Left lobe of liver (tissue), 2 donors: ENCODE results near the gene C1QTNF8. TPM values are rescaled to one million over a fixed set of nuclear protein-coding genes. Genes with fewer than 3 reads are reported as not detected.

ENCODE experiments used
- ATAC-seq: fragments of 200-7000 bp; cut with Tn5 transposase; one replicate; pipeline ENCODE4 v1.9.1; 2020; ENCODE audit warnings: mild to moderate bottlenecking, moderate library complexity
- DNase-seq: peaks from one replicate; pipeline ENCODE4 v3.0.0-alpha.2; 2020; ENCODE audit warnings: low spot score
- total RNA-seq: library from RNA; stranded (reverse); gene quantifications from one replicate; pipeline ENCODE4 v1.2.1, GENCODE V29; 2021
- donor health status: DM: no; HTN: no; CAD: no; lungs with moderate emphysema.
- donor health status: DM: no; HTN: yes; CAD: no.

Gene C1QTNF8
- not detected for total RNA-seq

- DNase-seq (no peak), ATAC-seq (peak; percentile 5)
Measured at GRCh38 chr16:1096169-1097082, at the start of gene C1QTNF8. C1QTNF8 (minus strand) TSS chr16:1096244; CDS start chr16:1094922, 1,322 bp downstream.

GRCh38 chr16:1145383-1146100, 49.5 kb upstream of the C1QTNF8 start:
- DNase-seq = no peak
- no peak for ATAC-seq

DNA sequence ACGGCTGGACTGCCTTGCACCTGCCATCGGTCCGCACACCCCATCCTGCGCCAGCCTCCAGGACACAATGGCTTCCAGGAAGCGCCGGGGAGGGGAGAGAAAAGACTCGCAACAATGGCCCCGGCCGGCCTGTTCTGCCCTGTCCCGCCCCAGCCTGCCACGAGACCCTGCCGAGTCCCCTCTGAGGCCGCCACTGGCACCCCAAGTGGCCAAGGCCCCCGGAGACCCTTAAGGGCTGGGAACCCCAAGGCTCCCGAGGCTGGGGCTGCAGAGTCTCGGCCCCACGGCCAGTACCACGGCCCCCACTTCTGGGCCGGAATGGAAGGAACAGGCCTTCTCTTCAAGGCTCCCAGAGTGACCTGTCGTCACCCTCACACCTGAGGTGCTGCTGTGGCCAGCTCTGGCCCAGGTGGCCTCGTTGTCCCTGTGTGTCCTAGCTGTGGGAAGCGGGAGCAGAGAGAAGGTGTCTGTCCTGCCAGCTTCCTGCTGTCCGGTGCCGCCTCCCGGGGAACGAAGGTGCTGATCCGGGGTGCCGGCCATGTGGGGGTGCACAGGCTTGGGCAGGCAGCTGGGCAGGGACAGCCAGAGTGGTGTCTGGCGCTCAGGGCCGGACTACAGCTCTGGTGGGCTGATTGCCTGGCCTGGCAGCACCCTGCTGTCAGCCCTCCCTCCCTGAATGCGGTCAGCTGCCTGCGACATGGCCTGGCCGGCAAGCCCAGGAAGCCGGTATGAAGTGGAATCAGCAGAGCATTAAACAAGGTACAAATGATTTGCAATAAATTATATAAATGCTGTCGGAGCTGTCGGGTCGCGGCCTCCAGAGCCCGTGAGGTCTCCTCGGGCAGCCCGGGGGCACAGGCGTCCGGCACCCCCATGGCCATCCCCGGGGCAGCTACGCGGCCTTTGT, 48.7 kb upstream of the C1QTNF8 start:
- ATAC-seq (no peak), DNase-seq (no peak)

DNA sequence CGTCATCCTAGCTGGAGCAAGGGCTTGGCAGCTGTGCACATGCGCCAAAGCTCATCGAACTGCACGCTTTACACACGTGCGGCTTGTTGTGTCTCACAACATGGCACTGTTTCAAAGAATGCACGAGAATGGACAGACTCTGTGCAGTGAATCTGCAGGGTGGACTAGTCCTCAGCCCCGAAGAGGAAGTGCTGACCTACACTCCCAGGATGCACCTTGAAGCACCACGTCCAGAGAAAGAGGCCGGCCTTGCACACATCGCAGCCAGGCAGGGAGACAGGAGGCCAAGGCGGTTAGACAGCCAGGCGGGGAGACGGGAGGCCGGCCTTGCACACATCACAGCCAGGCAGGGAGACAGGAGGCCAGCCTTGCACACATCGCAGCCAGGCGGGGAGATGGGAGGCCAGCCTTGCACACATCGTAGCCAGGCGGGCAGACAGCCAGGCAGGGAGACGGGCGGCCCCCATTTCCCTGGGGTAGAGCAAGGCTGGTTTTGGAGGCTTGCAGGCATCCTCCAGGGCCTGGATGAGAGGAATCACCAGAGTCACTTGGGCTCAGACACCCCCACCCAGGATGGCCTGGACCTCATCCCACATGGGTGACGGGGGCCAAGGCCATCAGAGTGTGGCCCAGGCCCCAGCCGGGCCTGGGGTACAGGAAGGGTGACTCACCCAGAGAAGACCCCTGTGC, 47.9 kb upstream of the C1QTNF8 start:
- DNase-seq (no peak), ATAC-seq (no peak)

- ATAC-seq (no peak), DNase-seq (no peak)
Measured at GRCh38 chr16:1142911-1143310, 46.9 kb upstream of the C1QTNF8 start.

DNA sequence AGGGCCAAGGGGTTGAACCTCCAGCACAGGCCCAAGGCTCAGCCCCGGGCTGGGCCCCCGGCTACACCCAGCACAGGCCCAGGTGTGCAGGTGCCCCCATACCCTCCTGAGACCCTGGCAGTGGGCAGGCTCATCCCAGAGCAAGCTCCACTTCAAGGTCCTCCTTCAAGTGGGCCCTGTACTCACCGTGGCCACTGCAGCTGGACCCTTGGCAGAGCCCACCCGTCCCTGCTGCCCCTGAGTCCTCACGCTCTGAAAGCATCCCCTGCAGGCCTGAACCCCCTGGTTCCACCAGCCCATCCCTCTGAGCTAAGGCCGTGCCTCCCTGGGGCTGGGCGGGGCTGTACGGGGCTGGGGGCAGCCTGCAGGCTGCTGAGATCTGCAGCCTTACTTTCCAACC, 45.7 kb upstream of the C1QTNF8 start:
- ATAC-seq = no peak

DNA sequence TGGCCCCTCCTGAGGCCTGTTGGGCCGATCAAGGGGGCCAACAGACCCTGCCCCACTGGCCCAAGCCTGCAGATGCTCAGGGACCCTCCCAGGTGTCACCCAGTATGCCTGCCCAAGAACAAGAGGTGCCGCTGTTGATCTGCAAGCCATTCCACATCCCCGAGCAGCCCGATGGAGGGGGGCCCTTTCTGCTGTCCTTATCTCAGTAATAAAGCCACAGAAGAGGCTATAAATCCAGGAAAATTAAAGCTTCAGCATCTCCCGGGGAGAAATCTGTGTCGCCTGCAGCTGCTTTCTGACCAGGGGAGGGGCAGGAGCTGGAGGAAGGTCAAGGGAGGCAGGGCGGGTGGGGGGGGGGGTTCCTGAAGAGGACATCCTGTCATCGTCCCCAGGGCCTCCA, 45.1 kb upstream of the C1QTNF8 start:
- DNase-seq = no peak
- no peak for ATAC-seq

More for the DNA sequence above, 45.7 kb upstream of the C1QTNF8 start:
- no peak for DNase-seq

DNA sequence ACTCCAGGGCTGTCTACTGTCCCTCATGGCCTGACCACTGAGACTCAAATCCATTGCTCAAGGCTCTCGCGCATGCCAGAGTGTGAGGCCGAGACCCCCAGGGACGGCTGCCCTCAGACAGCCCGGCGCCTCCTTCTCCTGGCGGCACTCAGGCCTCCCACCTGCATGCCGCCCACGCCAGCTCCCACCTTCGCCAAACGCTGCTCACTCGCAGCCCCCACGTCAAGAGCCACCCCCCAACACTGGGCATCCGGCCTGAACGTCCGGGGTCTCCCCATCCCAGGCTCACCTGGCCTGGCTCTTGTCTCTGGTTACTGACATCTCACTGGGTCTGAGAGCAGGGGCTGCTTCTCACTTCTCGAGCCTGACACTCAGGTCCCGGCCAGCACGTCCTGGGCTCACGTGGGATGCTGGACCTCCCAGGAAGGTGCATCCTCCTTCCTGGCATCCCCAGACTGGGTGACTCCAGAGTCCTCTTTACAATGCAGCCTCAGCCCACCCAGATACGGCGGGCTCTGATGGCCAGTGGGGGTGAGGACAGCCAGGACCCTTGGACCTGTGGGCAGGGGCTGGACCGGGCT, 44.6 kb upstream of the C1QTNF8 start:
- DNase-seq (no peak), ATAC-seq (no peak)

DNA sequence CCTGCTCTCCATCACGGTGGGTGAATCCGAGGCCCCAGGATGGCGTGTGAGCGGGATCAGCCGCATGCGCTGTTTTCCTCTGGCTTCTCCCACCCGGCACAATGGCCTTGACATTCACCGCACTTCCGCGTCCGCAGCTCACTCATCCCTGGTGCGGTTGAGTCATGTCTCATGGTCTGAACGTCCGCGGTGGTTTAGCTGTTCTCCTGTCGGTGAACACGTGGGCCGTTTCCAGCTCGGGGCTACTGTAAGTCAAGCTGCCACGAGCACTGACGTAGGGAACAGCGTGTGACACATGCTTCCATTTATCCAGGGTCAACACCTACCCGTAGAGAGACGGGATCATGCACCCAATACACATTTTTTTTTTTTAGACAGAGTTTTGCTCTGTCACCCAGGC, 41.6 kb upstream of the C1QTNF8 start:
- ATAC-seq = no peak
- no peak for DNase-seq

DNA sequence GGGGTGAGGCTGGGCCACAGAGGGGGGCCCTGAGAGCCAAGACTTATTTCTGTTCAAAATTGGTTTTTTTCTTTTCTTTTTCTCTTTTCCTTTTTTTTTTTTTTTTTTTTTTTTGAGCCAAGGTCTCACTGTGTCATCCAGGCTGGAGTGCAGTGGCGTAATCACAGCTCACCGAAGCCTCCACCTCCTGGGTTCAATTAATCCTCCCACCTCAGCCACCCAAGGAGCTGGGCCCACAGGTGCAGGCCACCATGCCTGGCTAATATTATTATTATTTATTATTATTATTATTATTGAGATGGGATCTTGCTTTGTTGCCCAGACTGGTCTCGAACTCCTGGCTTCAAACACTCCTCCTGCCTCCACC, 39.4 kb upstream of the C1QTNF8 start:
- peak; percentile 8 for ATAC-seq

DNA sequence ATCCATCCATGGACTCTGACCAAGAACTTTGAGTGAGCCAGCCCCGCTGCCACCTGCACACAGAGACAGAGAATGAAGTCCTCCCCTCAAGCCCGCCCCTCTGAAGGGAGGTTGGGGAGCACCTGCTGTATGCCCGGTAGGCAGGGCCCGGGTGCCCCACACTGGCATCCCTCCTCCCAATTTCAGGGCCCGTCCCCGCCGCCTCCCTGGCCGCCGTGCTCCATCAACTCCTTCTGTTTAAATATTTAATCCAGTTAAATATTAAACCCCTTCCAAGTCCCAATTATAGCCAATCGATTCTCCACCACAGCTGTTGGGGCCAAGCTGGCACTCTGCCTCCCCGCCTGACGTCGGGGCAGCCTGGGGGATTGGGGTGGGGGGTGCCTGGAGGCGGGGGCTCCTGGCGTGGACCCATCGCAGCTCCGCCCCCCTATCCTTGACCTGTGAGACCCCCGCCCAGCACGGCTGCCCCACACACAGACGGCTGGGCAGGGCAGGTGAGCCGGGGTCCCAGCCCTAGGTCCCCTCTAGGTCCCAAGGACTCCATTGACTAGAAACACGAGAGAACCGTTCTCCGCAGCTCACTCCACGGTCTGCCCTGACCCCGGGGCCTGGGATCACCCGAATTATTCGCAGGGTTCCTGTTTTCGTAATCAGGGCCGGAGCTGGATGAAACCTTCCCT, 38.9 kb upstream of the C1QTNF8 start:
- DNase-seq = peak; percentile 82
- peak; percentile 70 for ATAC-seq

More for the DNA sequence above, 39.4 kb upstream of the C1QTNF8 start:
- DNase-seq = no peak

DNA sequence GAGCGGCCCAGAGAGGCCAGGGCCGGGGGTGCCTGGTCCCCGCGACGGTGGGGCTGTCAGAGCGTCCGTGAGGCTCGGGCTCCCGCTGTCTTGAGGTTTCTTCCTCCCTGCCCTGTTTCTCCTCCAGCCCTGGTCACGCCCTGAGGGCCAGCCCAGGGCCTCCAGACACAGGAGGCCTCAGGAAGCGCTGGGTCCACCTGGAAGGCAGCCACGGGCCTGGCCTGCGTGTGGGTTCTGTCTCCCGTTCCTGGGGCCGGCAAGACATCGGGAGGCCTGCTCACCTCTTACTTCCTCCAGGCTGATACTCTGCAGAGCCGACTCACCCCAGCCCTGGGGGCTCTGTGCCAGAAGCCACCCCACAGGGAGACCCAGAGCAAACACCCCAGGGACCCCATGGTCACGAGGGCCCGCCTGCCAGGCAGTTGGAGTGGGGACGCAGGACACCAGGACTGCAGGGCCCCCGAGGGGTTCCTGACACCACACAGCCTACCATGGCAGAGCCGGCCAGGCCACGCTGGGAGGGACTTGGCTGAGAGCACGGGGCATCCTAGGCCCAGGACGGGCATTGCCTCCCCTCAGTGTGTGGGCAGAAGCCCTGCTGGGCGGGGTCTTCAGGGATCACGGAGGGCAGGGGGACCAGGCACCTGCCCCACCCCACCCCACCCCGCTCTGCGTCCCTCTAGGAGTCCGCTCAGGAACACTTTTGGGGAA, 37.9 kb upstream of the C1QTNF8 start:
- ATAC-seq (peak; percentile 42), DNase-seq (peak; percentile 61)

DNA sequence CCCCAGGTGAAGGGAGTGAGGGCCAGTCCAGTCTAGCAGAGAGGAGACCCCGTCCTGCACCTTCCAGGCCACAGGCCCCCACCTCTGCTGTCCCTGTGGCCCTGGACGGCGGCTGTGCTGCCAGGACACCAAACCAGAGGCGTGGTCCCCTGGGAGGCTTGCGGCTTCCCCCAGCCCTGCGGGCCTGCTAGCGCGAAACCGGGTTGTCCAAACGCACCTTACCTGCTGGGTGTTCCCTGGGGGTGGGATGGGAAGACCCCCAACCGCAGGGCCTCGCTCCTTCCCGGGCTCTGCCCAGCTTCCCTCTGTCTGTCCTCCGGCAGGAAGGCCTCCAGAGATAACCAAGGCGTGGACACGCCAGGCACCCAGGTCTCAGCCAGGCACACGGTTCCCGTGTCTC, 37.2 kb upstream of the C1QTNF8 start:
- DNase-seq (no peak), ATAC-seq (no peak)

DNA sequence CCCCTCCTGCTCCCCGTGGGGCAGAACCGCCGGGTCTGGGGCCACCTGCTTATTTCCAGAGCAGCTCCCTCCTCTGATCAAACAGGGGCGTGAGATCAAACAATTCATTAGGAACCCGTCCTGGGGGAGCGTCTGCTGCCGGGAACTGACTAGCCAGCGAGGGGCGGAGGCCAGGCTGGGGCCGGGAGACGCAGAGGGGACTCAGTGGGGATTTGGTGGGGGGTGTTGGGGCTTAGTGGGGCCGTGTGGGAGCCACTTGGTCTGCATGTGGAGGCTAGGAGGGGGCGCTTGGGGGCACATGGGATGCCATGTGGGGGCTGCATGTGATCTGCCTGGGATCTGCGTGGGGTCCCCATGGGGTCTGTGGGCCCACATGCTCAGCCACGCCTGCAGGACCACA, 36.4 kb upstream of the C1QTNF8 start:
- ATAC-seq (no peak), DNase-seq (no peak)

DNA sequence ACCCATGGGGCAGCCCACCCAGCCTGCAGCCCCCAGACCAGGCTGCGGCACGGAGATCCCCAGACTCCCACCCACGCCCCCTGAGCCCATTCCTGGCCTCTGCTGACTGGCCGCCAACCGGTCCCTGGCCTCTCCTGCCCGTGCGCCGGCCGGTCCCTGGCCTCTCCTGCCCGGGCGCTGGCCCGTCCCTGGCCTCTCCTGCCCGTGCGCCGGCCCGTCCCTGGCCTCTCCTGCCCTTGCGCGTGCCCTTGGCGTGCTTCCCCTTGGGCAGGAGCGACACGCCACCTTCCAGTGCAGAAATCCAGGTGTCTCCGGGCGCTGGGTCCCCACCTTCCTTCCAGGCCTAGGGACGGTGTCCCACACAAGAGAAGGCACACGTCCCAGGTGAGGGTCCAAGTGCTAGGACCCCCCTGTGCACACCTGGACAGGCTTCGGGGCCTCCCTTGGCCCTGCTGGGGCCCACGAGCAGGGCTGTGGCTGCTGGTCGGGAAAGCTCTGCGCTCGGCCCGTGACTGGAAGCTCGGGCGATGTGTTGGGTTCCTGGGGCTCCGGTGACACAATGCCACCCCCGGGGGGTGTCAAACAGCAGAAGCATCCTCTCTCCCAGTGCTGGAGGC, 35.4 kb upstream of the C1QTNF8 start:
- ATAC-seq (peak; percentile 61), DNase-seq (no peak)

DNA sequence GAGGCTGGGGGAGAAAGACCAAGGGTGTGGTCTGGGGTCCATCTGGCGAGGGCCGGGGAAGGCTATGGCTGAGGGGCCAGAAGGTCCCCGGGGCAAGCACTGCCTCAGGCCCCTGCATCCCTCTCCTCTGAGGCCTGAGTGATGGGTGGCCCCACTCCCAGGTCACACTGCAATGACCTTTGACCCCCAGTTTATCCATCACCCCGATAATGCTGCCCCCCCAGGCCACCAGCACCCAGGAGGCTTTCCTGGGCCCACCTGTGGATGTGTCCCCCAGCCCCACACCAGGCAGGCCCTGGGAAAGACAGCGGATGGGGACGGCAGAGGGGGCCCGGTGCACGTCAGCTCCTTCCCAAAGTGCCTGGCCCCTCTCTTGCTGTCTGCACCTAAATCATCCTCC, 34.3 kb upstream of the C1QTNF8 start:
- DNase-seq = no peak
- no peak for ATAC-seq

DNA sequence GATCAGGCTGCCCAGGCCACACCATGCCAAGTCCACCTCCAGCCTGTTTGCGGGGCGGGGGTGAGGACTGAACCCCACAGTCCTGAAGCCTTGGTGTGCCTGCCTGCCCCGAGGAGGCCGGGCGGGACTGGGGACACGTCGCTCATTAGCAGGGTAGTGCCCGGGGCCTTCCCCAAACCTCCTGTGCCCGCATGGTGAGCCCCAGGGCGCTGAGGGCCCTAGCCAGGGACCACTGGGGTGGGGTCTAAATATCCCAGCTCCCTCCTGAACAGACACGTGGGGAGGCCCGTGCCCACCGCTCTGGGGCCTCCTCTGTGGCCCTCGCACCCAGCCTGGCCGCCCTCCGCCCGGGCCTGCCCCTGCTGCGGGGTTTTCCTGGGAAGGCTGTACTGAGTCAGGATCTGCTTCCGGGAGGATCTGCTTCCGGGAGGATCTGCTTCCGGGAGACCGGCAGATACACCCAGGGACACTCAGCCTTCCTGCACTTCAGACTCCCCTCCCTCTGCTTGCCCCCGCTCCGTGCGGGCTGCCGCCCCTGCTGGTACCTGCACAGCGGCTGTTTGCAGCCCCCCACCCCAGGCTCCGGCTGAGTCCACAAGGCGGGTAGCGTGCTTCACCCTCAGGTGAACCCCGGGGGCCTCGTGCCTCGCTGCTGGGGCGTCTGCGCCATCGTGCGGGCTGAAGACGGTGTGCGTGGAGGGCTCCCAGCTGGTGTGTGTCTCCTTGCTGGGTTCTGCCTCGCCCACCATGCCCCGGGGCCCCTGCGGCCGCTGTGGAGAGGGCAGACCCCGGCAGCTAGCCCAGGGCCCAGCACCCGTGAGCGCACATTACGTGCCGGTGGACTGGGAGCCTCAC, 33.3 kb upstream of the C1QTNF8 start:
- ATAC-seq = no peak

More for the DNA sequence above, 33.3 kb upstream of the C1QTNF8 start:
- DNase-seq = no peak
